DLD1 (cell line): Measurements from ENCODE around the gene STAM.
"Not testable (repeated sequence)": the region's sequence is repeated elsewhere in the genome, so short reads cannot be mapped to it uniquely, and the experiment has no call there.

ENCODE experiments used
- in situ Hi-C: cut with HindIII; loops from 2 replicates; pipeline ENCODE4 v1.10.0; 2017; ENCODE audit warnings: low sequenced_read_pairs

The STAM gene

DNA sequence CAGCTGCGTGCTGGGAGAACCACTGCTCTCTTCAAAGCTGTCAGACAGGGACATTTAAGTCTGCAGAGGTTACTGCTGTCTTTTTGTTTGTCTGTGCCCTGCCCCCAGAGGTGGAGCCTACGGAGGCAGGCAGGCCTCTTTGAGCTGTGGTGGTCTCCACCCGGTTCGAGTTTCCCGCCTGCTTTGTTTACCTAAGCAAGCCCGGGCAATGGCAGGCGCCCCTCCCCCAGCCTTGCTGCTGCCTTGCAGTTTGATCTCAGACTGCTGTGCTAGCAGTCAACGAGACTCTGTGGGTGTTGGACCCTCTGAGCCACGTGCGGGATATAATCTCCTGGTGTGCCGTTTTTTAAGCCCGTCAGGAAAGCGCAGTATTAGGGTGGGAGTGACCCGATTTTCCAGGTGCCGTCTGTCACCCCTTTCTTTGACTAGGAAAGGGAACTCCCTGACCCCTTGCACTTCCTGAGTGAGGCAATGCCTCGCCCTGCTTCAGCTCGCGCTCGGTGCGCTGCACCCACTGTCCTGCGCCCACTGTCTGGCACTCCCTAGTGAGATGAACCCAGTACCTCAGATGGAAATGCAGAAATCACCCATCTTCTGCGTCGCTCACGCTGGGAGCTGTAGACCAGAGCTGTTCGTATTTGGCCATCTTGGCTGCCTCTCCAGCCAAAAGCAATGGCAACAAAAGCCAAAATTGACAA is 78.5 kb downstream of the STAM start:
- in situ Hi-C loops, result not testable (repeated sequence)

DNA sequence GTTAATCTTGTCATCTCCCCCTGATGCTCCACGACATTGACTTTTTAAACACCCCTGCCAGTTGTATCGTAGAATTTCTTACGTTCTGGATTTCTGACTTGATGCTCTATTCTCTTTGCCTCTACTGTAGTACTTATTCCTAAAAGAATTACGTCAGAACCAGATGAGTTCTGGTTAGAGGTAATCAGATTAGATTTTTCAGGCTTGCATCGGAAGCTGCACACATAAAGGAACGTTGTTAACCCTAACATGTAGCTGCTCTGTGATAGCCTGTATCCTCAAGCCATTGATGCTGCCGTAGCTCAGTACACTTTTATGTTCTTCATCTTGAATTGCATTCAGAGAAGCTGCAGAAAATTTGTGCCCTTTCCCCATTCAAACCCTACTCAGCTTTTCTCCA is 81.8 kb downstream of the STAM start:
- in situ Hi-C loops, result no loop called here

DNA sequence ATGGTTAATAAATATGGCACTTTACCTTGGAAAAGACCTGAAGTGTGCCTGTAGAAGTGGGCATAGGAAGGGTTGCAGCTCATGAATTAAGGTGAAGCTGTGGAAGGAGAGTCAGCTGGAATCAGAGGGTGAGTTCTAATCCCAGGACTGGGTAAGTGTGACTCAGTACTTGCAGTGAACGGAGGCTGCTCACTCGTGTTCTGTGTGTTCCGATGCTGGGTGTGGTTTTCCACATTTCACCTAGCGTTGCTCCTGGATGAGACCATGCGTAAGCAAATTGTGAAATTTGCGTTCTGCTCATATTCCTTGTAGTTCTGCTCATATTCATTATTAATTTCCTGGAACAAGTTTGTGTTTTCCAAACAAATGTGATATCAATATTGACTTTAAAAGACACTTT is 85.7 kb downstream of the STAM start:
- in situ Hi-C loops, result no loop called here

DNA sequence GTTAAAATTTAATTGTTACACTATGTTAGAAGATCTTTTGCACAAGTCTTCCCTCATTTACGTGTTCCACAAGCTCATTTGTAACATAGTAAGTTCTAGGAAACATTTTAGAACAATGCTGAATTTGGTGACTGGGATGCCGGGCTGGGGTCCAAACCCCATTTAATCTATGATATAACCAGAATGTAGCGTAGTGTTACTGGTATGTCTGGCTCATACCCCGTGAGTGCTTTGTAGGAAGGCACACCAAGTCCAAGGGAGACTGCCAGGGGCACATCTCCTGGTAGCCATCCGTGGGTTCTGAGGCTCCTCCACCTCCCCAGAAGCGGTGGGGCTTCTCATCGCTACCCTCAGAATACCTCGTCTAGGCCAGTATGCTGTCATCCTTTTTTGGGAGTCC is 86.7 kb downstream of the STAM start:
- in situ Hi-C loops, result no loop called here

DNA sequence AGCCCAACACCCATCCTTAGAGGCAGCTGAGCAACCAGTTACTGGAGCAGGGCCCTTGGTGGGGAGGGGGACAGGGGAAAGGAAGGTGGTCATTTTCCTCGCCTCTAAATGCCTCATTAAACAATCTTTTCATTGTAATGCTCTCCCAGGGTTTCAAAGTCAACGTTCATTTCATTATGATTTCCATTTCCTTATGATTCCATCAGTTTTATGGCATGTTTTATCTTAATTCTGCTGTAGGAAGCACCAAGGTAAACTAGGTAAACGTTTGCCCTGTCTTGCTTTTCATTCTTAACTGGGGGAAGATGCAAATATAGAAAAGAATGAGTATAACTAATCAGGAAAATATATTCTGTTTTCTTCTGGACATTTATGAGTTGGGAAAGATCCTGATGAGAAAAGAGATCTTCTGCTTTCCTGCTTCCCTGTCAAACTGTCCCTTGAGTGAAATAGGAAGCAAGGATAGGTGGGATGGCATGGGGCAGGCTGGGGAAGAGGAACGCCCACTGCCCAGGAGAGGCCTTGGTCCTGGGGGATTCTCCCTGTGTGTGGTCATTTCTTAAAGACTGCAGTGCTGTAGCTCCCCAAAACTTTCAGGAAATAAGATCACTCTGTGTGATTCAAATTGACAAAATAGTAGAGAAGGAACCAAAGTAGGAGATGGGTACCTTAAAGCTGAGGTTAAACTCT is 87.5 kb downstream of the STAM start:
- in situ Hi-C loops, result no loop called here

DNA sequence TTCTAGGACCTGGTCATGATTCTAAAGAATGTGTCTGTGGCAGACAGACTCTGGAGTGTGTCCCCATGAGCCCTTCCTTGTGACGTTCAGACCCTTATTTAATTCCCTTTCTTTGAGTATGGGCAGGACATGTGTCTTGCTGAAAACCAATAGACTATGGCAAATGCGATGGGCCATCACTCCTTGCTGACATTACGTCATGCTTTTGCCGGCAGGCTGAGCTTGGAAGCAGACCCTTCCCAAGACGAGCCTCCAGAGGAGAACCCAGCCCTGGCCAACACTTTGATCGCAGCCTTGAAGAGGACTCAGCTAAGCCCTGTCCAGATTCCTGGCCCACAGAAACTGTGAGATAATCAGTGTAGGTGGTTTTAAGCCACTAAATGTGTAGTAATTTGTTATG is 89.7 kb downstream of the STAM start:
- in situ Hi-C loops, result no loop called here

DNA sequence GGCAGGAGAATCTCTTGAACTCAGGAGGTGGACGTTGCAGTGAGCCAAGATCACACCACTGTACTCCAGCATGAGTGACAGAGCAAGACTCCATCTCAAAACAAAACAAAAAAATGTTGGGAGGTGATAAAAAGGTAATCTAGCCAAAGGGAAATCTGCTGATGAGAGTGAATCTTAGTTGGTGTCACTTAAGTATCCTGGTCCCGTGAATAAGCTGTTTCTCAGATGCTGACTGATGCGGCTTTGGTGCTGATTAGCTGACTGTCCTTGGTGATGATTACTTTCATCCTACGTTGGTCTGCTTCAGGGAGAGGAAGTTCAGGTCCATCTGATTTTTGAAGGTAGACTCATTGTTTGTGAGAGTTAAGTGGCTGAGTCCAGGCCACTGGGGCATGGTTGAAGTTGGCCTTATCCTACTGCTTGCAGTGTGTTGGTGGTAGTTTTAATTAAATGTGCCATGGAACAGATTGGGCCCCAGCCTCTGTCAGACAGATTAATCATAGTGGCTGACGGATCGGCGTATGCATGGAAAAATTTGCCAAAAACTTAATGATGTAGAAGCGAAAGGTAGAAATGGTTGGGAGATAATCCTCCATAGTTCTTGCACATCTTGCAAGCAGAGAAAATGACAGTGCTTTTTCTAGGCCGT is 90.6 kb downstream of the STAM start:
- in situ Hi-C loops, result no loop called here

DNA sequence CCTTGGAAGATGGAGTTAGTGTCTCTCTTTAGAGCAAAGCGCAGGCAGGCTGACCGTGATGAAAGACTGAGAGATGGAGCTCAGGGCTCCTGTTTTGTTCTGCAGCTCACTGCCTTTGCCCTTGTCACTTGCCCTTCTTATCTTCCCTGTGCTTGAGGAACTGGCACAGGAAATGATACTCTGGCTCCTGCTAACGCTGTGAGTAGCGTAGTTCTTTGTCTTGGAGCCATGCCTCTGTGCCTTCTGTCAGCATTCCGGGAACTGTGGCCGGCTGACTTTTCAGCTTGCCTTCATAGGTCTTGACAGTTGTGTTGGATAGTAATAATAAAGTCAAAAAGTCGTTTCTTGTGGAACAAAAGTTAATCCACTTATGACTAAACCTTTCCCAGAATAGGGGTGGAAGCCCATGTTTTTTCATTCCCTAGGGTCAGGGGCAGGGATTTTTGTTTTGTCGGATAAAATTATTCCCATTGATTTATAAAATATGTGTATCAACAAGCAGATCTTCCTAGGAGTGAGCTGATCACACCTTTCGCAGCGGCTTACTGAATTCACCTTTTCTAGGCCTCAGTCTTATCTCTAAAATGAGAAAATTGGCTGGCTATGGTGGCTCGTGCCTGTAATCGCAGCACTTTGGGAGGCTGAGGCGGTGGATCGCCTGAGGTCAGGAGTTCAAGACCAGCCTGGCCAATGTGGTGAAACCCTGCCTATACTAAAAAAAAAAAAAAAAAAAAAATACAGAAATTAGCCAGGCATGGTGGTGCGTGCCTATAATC is 91.4 kb downstream of the STAM start:
- in situ Hi-C loops, result no loop called here

DNA sequence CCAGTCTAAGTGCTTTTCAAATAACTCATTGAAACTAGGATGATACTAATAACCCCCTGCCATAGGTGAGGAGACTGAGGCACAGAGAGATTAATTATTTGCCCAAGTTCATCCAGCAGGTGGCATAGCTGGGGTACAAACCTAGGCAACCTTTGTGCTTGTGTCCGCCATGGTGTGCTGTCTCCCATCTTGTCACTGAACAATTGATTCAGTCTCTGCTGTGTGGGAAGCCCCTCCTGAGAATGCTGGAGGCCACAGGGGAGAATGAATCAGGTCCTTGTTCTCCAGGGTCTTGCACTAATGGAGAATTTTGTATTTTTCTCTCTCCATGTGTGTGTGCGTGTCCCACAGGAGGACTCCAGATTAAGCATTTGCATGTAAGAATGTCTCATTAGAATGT is 92.3 kb downstream of the STAM start:
- in situ Hi-C loops, result no loop called here

DNA sequence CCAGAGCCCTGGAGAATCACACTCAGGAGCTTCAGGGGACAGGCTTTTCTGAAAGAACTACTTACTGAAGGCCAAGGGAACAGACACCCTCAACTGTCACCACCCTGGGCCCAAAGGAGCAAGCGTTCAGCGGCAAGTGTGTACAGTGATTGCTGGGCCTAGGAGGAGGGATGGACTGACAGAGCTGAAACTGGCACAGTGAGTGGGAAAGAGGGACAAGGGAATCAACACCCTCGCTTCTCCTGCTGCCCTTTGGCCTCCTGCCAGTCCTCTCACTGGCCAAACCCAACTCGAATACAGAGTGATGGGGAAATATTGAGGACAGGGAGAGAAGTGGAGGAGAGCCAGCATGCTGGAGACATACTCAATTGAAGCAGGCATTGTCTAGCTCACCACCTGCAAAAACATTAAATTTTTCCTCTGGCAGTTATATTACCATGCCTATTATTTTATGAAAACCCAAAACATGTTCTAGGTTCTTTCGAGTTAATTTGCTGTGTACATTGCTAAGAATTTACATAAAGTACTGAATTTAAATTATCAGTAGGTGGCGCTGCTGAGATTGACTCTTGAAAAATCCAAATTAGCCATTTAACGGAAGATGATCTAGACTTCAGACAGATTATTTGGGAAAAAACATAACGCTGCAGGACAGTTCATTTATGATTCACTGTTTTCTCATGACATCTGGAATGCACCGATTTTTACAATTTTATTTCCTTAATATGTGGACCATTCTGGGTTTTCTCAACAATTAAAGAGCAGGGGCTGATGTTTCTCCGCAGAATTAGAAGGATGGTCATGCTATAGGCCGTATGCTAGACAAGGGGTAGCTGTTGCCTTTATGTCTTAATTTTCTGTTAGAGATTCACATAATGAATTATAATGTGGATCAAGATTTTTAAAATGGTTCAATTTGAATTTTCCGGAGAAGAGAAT is 93.3 kb downstream of the STAM start:
- in situ Hi-C loops, result no loop called here

DNA sequence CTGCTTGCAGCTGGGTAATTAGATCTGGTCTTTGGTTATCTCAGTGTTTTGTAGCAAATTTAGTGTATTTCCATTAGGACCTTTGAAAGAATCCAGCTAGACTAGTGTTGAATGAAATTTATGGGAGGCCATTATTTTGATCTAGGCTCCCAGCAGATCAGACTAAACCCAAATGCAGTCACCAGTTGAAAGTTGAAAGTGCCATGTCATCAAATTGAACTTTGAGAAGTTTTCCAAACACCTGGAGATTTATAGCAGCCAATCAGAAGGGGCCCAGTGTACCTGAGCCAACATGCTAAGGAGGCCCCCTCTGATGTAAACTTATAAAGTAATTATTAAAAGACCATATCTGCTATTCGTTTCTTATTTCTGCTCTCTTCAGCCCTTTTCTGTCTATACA is 96.7 kb downstream of the STAM start:
- in situ Hi-C loops, result no loop called here

DNA sequence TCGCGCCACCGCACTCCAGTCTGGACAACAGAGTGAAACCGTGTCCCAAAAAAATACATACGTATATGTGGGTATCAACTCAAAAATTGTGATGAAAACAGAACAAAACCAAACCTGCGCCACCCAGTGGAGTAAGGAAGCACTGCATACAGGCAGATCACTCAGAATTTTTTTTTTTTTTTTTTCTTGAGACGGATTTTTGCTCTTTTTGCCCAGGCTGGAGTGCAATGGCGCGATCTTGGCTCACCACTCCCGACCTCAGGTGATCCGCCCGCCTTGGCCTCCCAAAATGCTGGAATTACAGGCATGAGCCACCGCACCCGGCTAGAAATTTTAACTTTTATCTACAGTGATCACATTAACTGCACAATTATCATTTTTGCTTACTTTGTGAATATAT is 99.0 kb downstream of the STAM start:
- in situ Hi-C loops, result no loop called here

DNA sequence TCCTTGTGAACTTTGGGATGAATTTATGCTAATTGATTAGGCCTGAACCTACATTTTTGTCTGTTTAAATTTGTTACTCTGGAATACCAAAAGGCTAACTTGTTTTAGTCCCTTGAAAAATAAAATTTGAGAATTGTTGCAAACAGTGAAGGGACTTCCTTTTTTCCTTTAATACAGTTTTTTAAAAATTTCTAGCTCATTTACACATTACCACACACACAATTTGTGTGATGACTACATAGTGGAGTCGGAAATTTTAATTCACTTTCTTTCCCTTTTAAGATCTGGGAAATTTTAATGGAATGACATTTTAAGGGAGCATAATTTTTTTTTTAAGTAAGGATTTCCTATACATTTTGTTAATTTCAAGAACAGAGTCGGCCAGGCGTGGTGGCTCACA is 99.5 kb downstream of the STAM start:
- in situ Hi-C loops, result no loop called here

DNA sequence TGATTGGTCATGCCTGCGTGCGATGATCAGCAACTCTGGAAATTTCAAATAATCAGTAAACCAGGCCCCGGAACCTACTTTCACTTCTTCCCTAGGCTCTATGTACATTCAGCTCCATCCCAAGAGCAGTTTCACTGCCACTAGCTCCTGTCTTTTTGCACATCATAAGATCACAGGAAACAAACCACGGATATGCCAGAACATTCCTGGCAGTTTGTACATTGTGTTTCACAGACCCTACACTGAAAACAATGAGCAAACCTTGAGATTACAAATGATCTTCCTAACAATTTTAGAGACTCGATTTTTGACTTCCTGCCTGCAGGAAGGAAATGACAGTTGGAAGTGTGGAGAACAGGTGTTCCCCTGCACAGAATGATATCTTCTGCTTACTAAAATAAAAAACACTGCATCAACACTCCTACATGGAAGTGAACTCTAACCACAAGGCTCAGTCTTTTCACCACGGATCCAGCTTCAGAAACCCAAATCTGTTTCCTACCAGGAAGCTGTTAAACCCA is 100.5 kb downstream of the STAM start:
- in situ Hi-C loops, result no loop called here

DNA sequence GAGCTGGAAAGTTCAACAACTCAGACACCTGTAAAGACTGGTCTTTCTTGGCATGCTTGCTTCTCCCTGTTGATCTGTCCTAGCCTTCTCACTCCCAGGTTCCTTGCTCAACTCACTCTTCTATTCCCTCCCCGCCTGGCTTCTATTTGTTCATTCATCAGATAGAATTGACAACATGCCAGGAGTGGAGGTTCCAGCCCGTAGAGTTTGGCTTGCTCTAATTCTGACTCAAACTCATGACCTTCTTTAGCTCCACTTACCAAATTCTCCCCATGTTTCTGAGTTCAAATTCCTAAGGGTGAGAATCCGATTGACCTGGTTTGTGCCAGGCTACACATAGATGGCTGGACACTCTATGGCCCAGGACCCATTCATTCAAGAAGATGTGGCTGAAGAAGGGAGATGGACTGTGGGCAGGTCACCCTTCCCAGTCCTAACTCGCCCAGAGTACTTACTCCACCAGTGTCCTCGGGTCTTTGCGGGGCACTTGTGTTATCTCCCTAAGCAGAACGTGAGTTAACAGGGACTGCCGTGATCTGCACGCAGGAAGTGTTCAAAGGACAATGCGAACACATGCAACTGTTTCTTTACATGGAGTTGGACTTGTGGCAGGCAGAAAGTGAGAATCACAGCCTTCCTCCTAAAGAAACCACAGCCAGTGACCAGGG is 104.1 kb downstream of the STAM start:
- in situ Hi-C loops, result loop anchor here (5.0 kb wide), 1 partner anchor 56 kb away; no protein-coding TSS in a partner anchor

DNA sequence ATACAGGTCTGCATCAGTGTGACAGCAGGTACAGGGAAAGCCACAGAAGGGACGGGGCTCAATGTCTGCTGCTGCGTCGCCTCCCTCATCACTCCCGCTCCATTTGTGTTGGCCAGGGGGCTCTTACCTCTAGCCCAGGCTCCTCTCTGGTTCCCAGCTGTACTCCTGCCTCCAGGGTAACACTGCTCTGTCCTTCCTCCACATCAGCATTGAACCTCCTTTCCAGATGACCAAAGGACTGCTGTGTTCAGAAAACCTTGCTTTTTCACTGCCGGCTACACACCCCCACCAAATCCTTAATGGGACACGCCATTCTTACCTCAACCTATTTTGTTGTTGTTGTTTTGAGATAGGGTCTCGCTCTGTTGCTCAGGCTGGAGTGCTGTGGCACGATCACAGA is 105.9 kb downstream of the STAM start:
- in situ Hi-C loops, result loop anchor here (5.0 kb wide), 1 partner anchor 58 kb away; no protein-coding TSS in a partner anchor

DNA sequence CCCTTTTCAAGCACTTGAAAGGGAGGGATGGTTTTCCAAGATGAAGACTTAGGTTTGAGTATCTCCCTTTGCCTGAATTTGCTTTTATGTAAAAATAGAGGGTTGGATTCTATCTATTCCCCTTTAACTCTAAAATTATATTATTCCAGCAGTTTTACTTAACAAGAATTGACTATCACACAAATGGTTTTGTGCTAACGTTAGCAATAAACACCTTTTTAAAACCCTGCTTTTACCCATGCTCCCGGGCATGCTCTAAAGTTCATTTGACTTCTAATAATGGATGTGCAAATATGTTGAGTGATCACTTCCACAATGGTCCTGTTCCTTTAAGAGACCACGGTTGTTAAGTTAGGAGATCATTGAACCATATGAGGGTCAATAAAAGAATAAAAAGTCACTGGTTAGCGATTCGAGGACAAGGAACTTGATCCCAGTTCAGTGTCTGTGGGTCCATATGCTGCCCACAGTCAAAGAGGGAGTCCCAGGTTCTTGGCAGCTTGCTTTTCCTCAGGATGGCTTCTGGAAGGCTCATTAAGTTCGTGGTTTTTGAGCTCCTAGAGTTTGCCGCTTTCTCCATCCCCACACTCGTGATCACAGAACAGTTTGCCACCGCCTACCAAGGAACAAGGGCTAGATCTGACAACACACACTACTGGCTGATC is 108.0 kb downstream of the STAM start, which contains the start of gene TMEM236:
Gene TMEM236 (plus strand): TSS at position 421 of the 665 bp plus-strand sequence. CDS start 95 bp downstream, at position 516.
- in situ Hi-C loops, result no loop called here

DNA sequence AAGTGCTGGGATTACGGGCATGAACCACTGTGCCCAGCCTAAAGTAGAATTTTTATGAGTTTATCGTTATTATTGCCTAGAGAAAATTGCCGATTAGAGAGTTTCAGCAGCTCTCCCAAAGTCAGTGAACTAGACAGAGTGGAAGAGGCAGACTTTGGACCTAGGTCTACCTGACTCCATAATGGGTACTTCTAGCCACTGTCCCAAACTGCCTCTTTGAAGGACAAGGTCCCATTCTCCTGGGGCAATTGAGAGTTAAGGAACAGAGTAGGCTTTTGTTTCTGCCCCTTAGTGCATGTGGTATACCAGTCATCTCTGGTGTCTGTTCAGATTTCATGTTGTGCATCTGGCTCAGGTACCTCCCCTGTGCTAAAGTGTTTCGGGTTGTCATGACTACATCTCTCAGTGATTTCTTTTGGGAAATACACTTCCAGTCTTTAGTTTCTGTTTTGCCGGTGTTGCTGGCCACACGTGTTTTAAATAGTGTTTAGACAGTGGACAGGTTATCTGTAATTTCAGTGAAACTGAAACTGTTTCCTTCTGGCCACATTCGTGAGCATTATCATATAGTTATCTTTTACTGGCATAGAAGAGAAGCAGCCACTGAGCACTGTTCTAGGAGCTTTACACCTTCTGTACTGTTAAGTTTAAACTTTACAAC is 112.7 kb downstream of the STAM start:
- in situ Hi-C loops, result no loop called here
